Measurements from ENCODE around the gene DCLK2. TPM values are rescaled to one million over a fixed set of nuclear protein-coding genes. Genes with fewer than 3 reads are reported as not detected.

Gene DCLK2
- total RNA-seq, 1 experiment from 2014 or later, result 2.9 TPM

DNA sequence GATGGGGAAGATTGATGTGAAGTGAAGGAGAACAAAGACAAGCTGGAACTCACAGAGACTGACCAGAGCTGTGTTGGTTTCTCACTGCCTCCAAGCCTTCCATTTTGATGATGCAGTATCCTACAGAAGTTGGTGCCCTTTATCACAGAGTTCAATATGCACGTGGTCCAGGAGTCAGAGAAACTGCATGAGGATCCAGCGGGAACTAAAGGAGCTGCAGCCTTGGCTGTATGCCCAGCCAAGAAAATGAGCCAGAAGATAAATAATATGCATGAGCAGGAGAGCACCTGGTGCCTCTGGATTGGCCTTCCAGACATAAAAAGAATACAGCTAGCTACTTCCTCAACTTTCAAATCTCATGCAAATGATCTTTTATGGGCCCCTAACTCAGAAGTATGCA lies 44.3 kb upstream of the DCLK2 start:
- no peak overlapping the region for H3K4me3 Mint-ChIP-seq (ENCODE audit: unreplicated experiment)
- TF ChIP-seq, protein P1, sequence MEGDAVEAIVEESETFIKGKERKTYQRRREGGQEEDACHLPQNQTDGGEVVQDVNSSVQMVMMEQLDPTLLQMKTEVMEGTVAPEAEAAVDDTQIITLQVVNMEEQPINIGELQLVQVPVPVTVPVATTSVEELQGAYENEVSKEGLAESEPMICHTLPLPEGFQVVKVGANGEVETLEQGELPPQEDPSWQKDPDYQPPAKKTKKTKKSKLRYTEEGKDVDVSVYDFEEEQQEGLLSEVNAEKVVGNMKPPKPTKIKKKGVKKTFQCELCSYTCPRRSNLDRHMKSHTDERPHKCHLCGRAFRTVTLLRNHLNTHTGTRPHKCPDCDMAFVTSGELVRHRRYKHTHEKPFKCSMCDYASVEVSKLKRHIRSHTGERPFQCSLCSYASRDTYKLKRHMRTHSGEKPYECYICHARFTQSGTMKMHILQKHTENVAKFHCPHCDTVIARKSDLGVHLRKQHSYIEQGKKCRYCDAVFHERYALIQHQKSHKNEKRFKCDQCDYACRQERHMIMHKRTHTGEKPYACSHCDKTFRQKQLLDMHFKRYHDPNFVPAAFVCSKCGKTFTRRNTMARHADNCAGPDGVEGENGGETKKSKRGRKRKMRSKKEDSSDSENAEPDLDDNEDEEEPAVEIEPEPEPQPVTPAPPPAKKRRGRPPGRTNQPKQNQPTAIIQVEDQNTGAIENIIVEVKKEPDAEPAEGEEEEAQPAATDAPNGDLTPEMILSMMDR (IDR thresholded peaks at IDR 0.05; ENCODE audit: insufficient read depth in 1 of 2, low read depth in 1 of 2, low read length in 1 of 2, severe bottlenecking in 1 of 2, unreplicated experiment in 1 of 2), result no peak
- intact Hi-C loops (cut with micrococcal nuclease; ENCODE audit: unreplicated experiment), result no loop called here
- no peak for DNase-seq
- H3K4me1 ChIP-seq, result no peaks in the 10 kb centered on the region
- no peak overlapping the region for H3K27ac Mint-ChIP-seq (ENCODE audit: unreplicated experiment)
- no peaks in the 10 kb centered on the region for H3K4me1 Mint-ChIP-seq (ENCODE audit: low read depth, unreplicated experiment)
- no peak overlapping the region for H3K4me3 ChIP-seq (ENCODE audit: low read depth, low read length)
- no peaks in the 10 kb centered on the region for H3K9me3 ChIP-seq
- H3K36me3 Mint-ChIP-seq (ENCODE audit: insufficient read depth, unreplicated experiment), result no peaks in the 10 kb centered on the region
- H3K27me3 Mint-ChIP-seq (ENCODE audit: insufficient read depth, unreplicated experiment), result peaks cover 3% of the 10 kb centered on the region
- H3K36me3 ChIP-seq (ENCODE audit: control insufficient read depth, insufficient read depth, low read length), result no peaks in the 10 kb centered on the region
- CTCF ChIA-PET, result no interaction called here
- H3K27me3 ChIP-seq (replicated peaks; ENCODE audit: control insufficient read depth, insufficient read depth, low read length), result no peaks in the 10 kb centered on the region
- BruUV-seq (replicated peaks), result no TSS peak
- POLR2A ChIA-PET, result no interaction called here
- H3K9me3 Mint-ChIP-seq (ENCODE audit: unreplicated experiment), result no peaks in the 10 kb centered on the region

DNA sequence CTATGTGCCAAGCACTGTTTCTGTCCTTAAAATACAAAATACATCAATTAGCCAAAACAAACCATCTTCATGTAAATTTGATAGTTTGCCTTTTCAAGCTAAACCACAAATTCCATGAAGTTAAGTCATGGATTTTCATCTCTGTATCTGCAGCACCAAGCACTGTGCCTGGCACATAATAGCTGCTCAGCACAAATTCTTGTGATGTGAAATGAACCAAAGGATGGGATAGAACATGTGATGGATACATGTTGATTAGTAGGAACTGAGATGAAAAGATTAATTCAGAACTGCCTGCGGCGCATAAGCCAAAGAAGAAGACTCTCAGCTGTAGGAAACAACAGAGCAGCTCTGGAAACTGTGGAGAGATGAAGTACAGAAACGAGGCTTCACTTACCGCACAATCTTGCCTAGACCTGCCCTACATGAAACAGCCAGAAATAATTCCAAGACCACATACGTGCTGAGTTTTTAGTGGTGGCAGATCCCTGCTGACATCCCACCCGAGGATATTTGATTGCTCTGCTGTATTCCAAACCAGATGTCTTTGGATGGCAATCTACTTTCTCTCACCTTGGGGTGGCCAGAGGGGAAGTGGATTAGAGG lies 40.9 kb upstream of the DCLK2 start:
- no peaks in the 10 kb centered on the region for H3K27me3 ChIP-seq (replicated peaks; ENCODE audit: control insufficient read depth, insufficient read depth, low read length)
- H3K4me1 ChIP-seq, result no peaks in the 10 kb centered on the region
- Mint-ChIP-seq H3K9me3 (ENCODE audit: unreplicated experiment) (no peaks in the 10 kb centered on the region), H3K27ac (ENCODE audit: unreplicated experiment) (no peak overlapping the region), H3K4me1 (ENCODE audit: low read depth, unreplicated experiment) (no peaks in the 10 kb centered on the region), H3K4me3 (ENCODE audit: unreplicated experiment) (no peak overlapping the region), H3K36me3 (ENCODE audit: insufficient read depth, unreplicated experiment) (no peaks in the 10 kb centered on the region), H3K27me3 (ENCODE audit: insufficient read depth, unreplicated experiment) (peaks cover 9% of the 10 kb centered on the region)
- POLR2A ChIA-PET, result no interaction called here
- no peaks in the 10 kb centered on the region for H3K36me3 ChIP-seq (ENCODE audit: control insufficient read depth, insufficient read depth, low read length)
- CTCF ChIA-PET, result no interaction called here
- no peaks in the 10 kb centered on the region for H3K9me3 ChIP-seq
- TF ChIP-seq, protein P1 (IDR thresholded peaks at IDR 0.05; ENCODE audit: insufficient read depth in 1 of 2, low read depth in 1 of 2, low read length in 1 of 2, severe bottlenecking in 1 of 2, unreplicated experiment in 1 of 2), result no peak
- no peak overlapping the region for H3K4me3 ChIP-seq (ENCODE audit: low read depth, low read length)
- DNase-seq, result no peak
- no TSS peak for BruUV-seq (replicated peaks)
- intact Hi-C loops (cut with micrococcal nuclease; ENCODE audit: unreplicated experiment), result no loop called here

DNA sequence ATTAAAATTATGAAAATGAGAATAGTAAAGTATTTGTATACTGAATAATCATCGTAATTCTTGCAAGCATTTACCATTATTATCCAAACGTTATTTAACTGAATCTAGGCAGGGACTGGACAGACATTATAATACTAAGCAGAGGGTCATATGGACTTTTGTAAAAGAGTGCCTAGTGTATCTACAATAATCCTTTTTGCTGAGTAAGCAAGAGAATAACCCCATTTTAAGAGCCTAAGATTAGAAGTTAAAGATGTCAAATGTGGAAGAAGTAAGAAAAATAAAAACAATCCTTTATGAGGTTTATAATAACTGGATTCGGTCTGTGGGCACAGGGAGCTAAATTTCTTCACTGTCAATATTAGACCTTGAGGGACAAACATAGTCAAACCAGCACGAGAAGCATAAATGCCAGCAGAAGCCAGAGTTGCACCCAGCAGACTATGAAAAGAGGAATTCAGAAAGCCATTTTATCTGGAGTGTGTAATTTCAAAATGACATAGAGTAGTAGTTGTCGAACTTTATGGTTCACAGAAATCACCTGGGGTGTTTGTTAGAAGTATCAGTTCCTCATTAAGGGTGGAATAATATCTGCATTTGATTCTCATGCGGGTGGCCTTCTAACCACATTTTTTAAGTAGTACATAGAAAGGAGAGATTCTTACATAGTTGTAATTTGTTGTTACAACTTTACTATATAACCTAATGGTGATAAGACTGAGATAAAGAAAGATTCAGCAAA lies 39.7 kb upstream of the DCLK2 start:
- Mint-ChIP-seq H3K4me1 (ENCODE audit: low read depth, unreplicated experiment) (no peaks in the 10 kb centered on the region), H3K27ac (ENCODE audit: unreplicated experiment) (no peak overlapping the region), H3K27me3 (ENCODE audit: insufficient read depth, unreplicated experiment) (peaks cover 8% of the 10 kb centered on the region), H3K36me3 (ENCODE audit: insufficient read depth, unreplicated experiment) (no peaks in the 10 kb centered on the region), H3K9me3 (ENCODE audit: unreplicated experiment) (no peaks in the 10 kb centered on the region), H3K4me3 (ENCODE audit: unreplicated experiment) (no peak overlapping the region)
- Histone ChIP-seq H3K9me3 (no peaks in the 10 kb centered on the region), H3K4me3 (ENCODE audit: low read depth, low read length) (no peak overlapping the region), H3K4me1 (no peaks in the 10 kb centered on the region), H3K27me3 (replicated peaks; ENCODE audit: control insufficient read depth, insufficient read depth, low read length) (no peaks in the 10 kb centered on the region), H3K36me3 (ENCODE audit: control insufficient read depth, insufficient read depth, low read length) (no peaks in the 10 kb centered on the region)
- ChIA-PET CTCF (no interaction called here), POLR2A (no interaction called here)
- BruUV-seq (replicated peaks), result no TSS peak
- DNase-seq, result no peak
- TF ChIP-seq, protein P1 (IDR thresholded peaks at IDR 0.05; ENCODE audit: insufficient read depth in 1 of 2, low read depth in 1 of 2, low read length in 1 of 2, severe bottlenecking in 1 of 2, unreplicated experiment in 1 of 2), result no peak
- intact Hi-C loops (cut with micrococcal nuclease; ENCODE audit: unreplicated experiment), result no loop called here
